HEK293 (cell line): ENCODE data around the gene PLXNA2.

Source experiments
- CTCF ChIP-seq: fragments of 450-650 bp; formaldehyde crosslinking; IDR thresholded peaks from 2 replicates; pipeline ENCODE4 v1.5.1; 2016; ENCODE audit warnings: missing biosample characterization, missing genetic modification characterization
- GLIS1 ChIP-seq: fragments of 450-650 bp; formaldehyde crosslinking; IDR thresholded peaks from 2 replicates; pipeline ENCODE4 v1.5.1; 2016; ENCODE audit warnings: missing biosample characterization, missing genetic modification characterization
- GLIS2 ChIP-seq: fragments of 450-650 bp; formaldehyde crosslinking; IDR thresholded peaks from 2 replicates; pipeline ENCODE4 v1.5.1; 2016; ENCODE audit warnings: missing biosample characterization, missing genetic modification characterization
- SCRT2 ChIP-seq: fragments of 450-650 bp; formaldehyde crosslinking; IDR thresholded peaks from 2 replicates; pipeline ENCODE4 v1.5.1; 2016; ENCODE audit warnings: missing biosample characterization, missing genetic modification characterization
- SETDB1 ChIP-seq: IDR thresholded peaks from one replicate; pipeline ENCODE4 v1.6.1; 2017; ENCODE audit warnings: mild to moderate bottlenecking, low read length, moderate library complexity, mixed read lengths; ENCODE audit not compliant: insufficient read length
- YY2 ChIP-seq: fragments of 450-650 bp; formaldehyde crosslinking; IDR thresholded peaks from 2 replicates; pipeline ENCODE4 v1.5.1; 2016; ENCODE audit warnings: missing biosample characterization, missing genetic modification characterization
- ZNF19 ChIP-seq: fragments of 450-650 bp; formaldehyde crosslinking; IDR thresholded peaks from 2 replicates; pipeline ENCODE4; 2016; ENCODE audit warnings: missing biosample characterization, missing genetic modification characterization, low read depth
- ZNF23 ChIP-seq: fragments of 450-650 bp; formaldehyde crosslinking; IDR thresholded peaks from 2 replicates; pipeline ENCODE4 v1.5.1; 2016; ENCODE audit warnings: missing biosample characterization, missing genetic modification characterization, borderline replicate concordance
- ZNF510 ChIP-seq: fragments of 450-650 bp; formaldehyde crosslinking; IDR thresholded peaks from 2 replicates; pipeline ENCODE4 v1.5.1; 2018; ENCODE audit warnings: mild to moderate bottlenecking, missing genetic modification characterization, missing biosample characterization; ENCODE audit not compliant: insufficient replicate concordance
- ZNF514 ChIP-seq: fragments of 450-650 bp; formaldehyde crosslinking; IDR thresholded peaks from 2 replicates; pipeline ENCODE4 v1.5.1; 2016; ENCODE audit warnings: missing biosample characterization, missing genetic modification characterization
- ZNF561 ChIP-seq: fragments of 450-650 bp; IDR thresholded peaks from 2 replicates; pipeline ENCODE4 v1.5.1; 2018; ENCODE audit warnings: missing biosample characterization, missing genetic modification characterization, borderline replicate concordance
- ZNF704 ChIP-seq: fragments of 450-650 bp; formaldehyde crosslinking; IDR thresholded peaks from 2 replicates; pipeline ENCODE4 v1.5.1; 2016; ENCODE audit warnings: missing biosample characterization, missing genetic modification characterization

DNA sequence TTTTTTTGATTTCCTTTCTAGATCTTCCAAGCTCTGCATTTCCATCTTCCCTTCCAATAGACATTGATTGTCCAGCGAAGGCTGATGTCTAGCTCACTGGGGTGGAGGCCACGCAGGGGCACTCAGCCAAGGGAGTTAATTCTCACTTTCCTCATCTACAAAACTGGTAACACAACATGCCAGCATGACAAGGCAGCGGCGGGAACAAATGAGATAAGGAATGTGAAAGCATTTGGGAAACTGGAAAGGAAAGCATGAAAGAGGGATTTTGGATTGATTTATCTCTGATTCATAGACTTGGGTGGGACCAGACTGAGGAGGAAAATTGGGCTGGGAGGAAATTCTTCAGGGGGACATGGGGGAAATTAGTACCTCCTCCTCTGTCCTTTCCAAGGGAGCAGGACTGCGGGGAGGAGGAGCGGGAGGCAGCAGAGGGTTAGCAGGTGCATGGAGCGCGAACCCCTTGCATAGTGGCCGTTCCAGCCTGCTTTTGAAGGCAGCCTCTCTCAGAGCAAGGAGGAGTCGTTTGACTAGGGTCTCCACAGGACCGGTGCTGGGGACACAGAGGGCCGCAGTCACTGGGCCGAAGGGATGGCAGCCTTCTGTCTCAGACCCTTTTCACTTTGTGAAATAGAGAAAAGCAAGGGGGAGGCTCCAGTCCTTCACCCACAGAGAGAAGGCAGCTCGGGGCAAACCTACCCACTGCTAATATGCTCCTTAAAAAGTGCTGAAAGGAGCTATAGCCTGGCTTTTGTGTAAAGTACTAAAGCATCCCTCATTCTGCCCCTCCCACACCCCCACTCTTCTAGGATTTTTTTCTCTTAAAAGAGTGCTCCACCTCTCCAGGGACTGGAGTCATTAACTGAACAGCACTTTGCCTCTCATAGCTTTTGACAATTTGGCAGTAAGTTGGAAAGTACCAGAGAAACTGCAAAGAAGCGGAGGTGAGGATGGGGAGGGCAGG lies 89.2 kb downstream of the PLXNA2 start:
- TF ChIP-seq SCRT2 (no peak), ZNF561 (tag by site-specific recombination) (no peak), SETDB1 (no peak), GLIS1 (tag by site-specific recombination) (no peak), ZNF19 (no peak), CTCF (tag by site-specific recombination) (no peak), YY2 (tag by site-specific recombination) (no peak), ZNF514 (no peak), ZNF704 (tag by site-specific recombination) (no peak), GLIS2 (tag by site-specific recombination) (no peak), ZNF23 (tag by site-specific recombination) (no peak), ZNF510 (tag by site-specific recombination) (no peak)
